Pulmonary artery endothelial cell (primary cell): ENCODE data around the gene AFDN. TPM values are rescaled to one million over a fixed set of nuclear protein-coding genes. Genes with fewer than 3 reads are reported as not detected.

Source experiments
- DNase-seq: peaks from one replicate; pipeline ENCODE4 v3.0.0-alpha.2; 2011; ENCODE audit warnings: low read depth, low spot score
- total RNA-seq: library from RNA; depleted of rRNA; stranded (reverse); fragments of >200 nt; gene quantifications from 2 replicates; pipeline ENCODE4 v1.2.3, GENCODE V29; 2014

The AFDN gene
- 84.1 and 113 TPM in 2 replicates for total RNA-seq

GRCh38 chr6:167826896-167827582 lies at the start of gene AFDN:
Gene AFDN, plus strand, starts transcription at chr6:167826911. Its CDS starts 222 bp downstream, at chr6:167827133.
- no peak for DNase-seq

GRCh38 chr6:167778497-167779128 lies 48.1 kb upstream of the AFDN start:
- no peak for DNase-seq

GRCh38 chr6:167779129-167779992 lies 47.4 kb upstream of the AFDN start:
- DNase-seq, result no peak

- no peak for DNase-seq
These were observed 46.6 kb upstream of the AFDN start for GRCh38 chr6:167779993-167780655.

- DNase-seq, result no peak
These were observed 45.5 kb upstream of the AFDN start for GRCh38 chr6:167781066-167781767.

- no peak for DNase-seq
These were observed 44.8 kb upstream of the AFDN start for GRCh38 chr6:167781868-167782267.

GRCh38 chr6:167782698-167783517 lies 43.8 kb upstream of the AFDN start:
- no peak for DNase-seq

- DNase-seq, result no peak
These were observed 39.6 kb upstream of the AFDN start for GRCh38 chr6:167786853-167787675.

- no peak for DNase-seq
These were observed 38.7 kb upstream of the AFDN start for GRCh38 chr6:167787896-167788562.

GRCh38 chr6:167788563-167788903 lies 38.2 kb upstream of the AFDN start:
- no peak for DNase-seq

GRCh38 chr6:167789358-167789757 lies 37.4 kb upstream of the AFDN start:
- DNase-seq, result no peak

GRCh38 chr6:167791091-167791779 lies 35.5 kb upstream of the AFDN start:
- DNase-seq, result no peak

- no peak for DNase-seq
These were observed 34.8 kb upstream of the AFDN start for GRCh38 chr6:167791780-167792478.

- peak; percentile 24 for DNase-seq
These were observed 33.3 kb upstream of the AFDN start for GRCh38 chr6:167793421-167793820.

GRCh38 chr6:167794161-167795157 lies 32.3 kb upstream of the AFDN start:
- no peak for DNase-seq

GRCh38 chr6:167795321-167795811 lies 31.3 kb upstream of the AFDN start:
- no peak for DNase-seq
